ENCODE results near the gene FOXA2.

Gene FOXA2

GRCh38 chr20:22542427-22542826, 41.9 kb downstream of the FOXA2 start:
- H3K4me3 ChIP-seq (ENCODE audit: low read depth, low read length): no peak overlapping the region

- no peak overlapping the region for H3K4me3 ChIP-seq (ENCODE audit: low read depth, low read length)
Measured at GRCh38 chr20:22540832-22541231, 43.5 kb downstream of the FOXA2 start.

DNA sequence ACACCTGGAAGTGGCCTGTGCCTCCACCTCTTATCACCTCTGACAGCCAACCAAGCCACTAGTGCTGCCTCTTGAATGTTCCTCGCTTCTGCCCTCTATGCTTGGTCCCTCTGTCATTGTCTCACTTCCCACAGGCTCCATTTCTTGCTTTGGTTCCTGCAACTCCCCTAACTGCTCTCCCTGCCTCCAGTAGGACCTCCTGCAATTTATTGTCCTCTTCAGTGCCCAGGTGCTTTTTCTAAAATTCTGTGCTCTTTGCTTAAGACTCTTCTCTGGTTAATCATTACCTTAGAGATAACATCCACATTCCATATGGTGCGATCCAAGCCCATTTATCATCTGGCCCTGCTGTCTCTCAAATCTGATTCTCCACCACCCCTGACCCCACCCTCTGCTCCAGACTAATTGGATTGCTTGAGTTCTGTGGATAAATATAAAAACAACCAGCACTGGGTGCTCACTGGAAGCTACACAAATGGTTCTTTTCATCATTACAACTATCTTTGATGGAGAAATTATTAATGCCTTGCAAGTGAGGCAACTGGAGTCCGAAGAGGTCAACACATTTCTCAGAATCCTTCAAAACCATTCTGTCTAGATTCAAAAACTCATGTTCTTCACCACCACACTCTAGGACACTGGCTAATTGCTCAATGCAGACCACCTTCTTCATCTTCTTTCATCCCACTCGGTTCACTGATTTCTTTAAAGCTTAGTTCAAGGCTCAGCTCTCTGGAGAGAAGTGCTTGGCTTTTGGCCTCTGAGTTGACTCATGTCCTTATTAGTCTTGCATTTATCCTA, 47.2 kb downstream of the FOXA2 start:
- no peak overlapping the region for H3K4me3 ChIP-seq (ENCODE audit: low read depth, low read length)

GRCh38 chr20:22536141-22536828, 48.1 kb downstream of the FOXA2 start:
- H3K4me3 ChIP-seq (ENCODE audit: low read depth, low read length): no peak overlapping the region

- H3K4me3 ChIP-seq (ENCODE audit: low read depth, low read length): no peak overlapping the region
Measured at GRCh38 chr20:22535483-22535882, 48.9 kb downstream of the FOXA2 start.

DNA sequence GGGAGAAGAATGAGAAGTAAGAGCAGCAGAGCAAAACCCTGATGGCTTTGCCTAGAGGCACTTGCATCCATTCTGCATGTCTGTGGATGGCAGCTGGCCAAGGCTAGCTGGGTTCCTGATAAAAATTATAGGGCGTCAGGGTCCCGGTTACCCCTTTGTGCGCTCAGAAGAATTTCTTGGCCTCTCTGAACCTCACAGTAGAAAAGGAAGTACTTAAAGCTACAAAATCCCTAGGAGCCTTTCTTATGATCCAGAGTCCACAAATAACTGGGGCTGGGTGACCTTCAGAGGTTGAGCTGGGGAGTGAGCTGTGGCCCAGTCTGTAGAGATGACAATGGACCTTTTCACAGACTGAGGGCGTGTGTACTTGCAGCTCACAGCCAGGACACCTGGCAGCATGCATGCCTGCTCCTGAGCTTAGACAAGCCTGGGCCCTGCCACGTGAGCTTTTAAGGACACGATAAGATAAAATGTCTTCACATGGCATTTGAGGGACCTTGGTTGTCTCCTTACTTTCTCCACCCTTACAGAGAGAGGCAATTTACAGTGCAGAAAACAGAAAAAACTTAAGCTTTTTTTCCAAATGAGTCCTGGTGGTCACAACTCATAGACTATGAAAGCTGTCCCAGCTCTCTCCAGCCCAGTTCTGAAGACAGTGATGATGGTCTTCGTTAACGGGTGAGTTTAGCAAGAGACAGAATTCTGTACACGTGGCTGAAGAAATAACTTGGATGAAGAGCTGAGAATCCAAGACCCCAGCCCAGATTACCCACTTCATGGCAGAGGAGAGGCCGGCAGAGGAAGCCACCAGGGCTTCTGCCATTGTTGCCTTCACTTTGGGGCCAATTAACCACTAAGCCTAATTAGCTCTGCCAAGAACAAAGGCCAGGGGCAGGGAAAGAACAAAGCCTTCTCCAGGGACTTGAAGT, 50.3 kb downstream of the FOXA2 start:
- H3K4me3 ChIP-seq (ENCODE audit: low read depth, low read length): no peak overlapping the region

- no peak overlapping the region for H3K4me3 ChIP-seq (ENCODE audit: low read depth, low read length)
Measured at GRCh38 chr20:22532598-22532997, 51.8 kb downstream of the FOXA2 start.

DNA sequence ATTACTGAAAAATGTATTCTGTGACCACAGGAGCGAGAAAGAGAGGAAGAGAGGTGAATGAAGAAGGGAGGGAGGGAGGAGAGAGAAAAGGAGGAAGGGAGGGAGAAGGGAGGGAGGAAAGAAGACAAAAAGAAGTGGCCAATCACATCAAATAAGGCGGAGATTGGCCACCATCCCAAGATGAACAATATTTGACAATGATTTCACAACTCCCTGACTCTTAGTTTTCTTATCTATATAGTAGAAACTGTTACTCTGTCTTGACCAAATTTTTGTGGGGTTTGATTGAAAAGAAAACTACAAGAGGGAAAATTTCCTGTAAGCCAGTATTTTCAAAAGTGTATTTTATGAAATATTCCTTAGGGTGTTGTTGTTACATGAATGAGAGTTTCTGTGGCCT, 52.6 kb downstream of the FOXA2 start:
- H3K4me3 ChIP-seq (ENCODE audit: low read depth, low read length): no peak overlapping the region

GRCh38 chr20:22531056-22531615, 53.2 kb downstream of the FOXA2 start:
- no peak overlapping the region for H3K4me3 ChIP-seq (ENCODE audit: low read depth, low read length)

Data from iPS-11a (cell line).